SK-N-SH treated with all-trans-retinoic acid at 6 μM for 48 hours (cell line): ENCODE measurements around the gene CDK5RAP2.

ENCODE experiments used
- ESRRG ChIP-seq: fragments of 250-450 bp; sonication (Bioruptor Pico); IDR thresholded peaks from 2 replicates; pipeline ENCODE4 v1.6.1; 2021; ENCODE audit warnings: mild to moderate bottlenecking
- SNAI2 ChIP-seq: fragments of 250-450 bp; sonication (Bioruptor Pico); IDR thresholded peaks from 2 replicates; pipeline ENCODE4 v1.5.0; 2020; ENCODE audit warnings: mild to moderate bottlenecking, moderate library complexity
- TF ChIP-seq, protein P1 (sequence below): fragments of 250-450 bp; sonication (Bioruptor Pico); IDR thresholded peaks from 2 replicates; pipeline ENCODE4 v1.5.1; 2020; ENCODE audit warnings: low read depth, mild to moderate bottlenecking, moderate library complexity
- TF ChIP-seq, protein P2 (sequence below): fragments of 250-450 bp; sonication (Bioruptor Pico); IDR thresholded peaks from 2 replicates; pipeline ENCODE4 v1.8.0; 2020; ENCODE audit warnings: mild to moderate bottlenecking, moderate library complexity, borderline replicate concordance

DNA sequence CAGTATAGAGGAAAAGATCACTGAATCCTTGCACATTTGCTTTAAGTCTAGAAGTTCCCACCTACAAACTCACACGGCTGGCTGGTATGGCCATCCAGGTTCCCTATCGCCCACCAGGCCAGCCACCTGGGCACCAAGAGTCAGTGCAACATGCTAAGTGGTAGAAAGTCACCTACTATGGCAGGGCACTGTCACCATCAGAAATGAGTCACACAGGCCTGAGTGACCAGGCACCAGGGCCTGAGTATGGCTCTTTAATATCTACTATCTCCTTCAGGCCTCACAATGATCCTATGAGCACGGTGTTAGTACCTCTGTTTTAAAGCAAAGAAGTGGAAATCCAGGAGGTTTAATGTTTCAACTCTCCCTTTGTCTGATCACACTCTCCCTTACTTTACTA lies 156.2 kb downstream of the CDK5RAP2 start:
- TF ChIP-seq ESRRG (CRISPR knock-in tag) (no peak), SNAI2 (no peak)
- TF ChIP-seq, protein P1, sequence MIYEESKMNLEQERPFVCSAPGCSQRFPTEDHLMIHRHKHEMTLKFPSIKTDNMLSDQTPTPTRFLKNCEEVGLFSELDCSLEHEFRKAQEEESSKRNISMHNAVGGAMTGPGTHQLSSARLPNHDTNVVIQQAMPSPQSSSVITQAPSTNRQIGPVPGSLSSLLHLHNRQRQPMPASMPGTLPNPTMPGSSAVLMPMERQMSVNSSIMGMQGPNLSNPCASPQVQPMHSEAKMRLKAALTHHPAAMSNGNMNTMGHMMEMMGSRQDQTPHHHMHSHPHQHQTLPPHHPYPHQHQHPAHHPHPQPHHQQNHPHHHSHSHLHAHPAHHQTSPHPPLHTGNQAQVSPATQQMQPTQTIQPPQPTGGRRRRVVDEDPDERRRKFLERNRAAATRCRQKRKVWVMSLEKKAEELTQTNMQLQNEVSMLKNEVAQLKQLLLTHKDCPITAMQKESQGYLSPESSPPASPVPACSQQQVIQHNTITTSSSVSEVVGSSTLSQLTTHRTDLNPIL: no peak
- TF ChIP-seq, protein P2, sequence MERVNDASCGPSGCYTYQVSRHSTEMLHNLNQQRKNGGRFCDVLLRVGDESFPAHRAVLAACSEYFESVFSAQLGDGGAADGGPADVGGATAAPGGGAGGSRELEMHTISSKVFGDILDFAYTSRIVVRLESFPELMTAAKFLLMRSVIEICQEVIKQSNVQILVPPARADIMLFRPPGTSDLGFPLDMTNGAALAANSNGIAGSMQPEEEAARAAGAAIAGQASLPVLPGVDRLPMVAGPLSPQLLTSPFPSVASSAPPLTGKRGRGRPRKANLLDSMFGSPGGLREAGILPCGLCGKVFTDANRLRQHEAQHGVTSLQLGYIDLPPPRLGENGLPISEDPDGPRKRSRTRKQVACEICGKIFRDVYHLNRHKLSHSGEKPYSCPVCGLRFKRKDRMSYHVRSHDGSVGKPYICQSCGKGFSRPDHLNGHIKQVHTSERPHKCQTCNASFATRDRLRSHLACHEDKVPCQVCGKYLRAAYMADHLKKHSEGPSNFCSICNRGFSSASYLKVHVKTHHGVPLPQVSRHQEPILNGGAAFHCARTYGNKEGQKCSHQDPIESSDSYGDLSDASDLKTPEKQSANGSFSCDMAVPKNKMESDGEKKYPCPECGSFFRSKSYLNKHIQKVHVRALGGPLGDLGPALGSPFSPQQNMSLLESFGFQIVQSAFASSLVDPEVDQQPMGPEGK (CRISPR knock-in tag): no peak
